ENCODE results near the gene GDF15.

GRCh38 chr19:18433015-18433691 lies 47.2 kb downstream of the GDF15 start:
- TF ChIP-seq, protein P1, sequence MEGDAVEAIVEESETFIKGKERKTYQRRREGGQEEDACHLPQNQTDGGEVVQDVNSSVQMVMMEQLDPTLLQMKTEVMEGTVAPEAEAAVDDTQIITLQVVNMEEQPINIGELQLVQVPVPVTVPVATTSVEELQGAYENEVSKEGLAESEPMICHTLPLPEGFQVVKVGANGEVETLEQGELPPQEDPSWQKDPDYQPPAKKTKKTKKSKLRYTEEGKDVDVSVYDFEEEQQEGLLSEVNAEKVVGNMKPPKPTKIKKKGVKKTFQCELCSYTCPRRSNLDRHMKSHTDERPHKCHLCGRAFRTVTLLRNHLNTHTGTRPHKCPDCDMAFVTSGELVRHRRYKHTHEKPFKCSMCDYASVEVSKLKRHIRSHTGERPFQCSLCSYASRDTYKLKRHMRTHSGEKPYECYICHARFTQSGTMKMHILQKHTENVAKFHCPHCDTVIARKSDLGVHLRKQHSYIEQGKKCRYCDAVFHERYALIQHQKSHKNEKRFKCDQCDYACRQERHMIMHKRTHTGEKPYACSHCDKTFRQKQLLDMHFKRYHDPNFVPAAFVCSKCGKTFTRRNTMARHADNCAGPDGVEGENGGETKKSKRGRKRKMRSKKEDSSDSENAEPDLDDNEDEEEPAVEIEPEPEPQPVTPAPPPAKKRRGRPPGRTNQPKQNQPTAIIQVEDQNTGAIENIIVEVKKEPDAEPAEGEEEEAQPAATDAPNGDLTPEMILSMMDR (IDR thresholded peaks at IDR 0.05), result no peak
- no peak for TF ChIP-seq POLR2A (IDR thresholded peaks at IDR 0.05)

Measured in lower leg skin (tissue), 3 donors.